Measurements from ENCODE around the gene WDR46. TPM values are rescaled to one million over a fixed set of nuclear protein-coding genes. Genes with fewer than 3 reads are reported as not detected.

The WDR46 gene
- total and polyA plus RNA-seq, 4 experiments from 2014 or later, result 60.8 to 88.9 (median 66.0) TPM

DNA sequence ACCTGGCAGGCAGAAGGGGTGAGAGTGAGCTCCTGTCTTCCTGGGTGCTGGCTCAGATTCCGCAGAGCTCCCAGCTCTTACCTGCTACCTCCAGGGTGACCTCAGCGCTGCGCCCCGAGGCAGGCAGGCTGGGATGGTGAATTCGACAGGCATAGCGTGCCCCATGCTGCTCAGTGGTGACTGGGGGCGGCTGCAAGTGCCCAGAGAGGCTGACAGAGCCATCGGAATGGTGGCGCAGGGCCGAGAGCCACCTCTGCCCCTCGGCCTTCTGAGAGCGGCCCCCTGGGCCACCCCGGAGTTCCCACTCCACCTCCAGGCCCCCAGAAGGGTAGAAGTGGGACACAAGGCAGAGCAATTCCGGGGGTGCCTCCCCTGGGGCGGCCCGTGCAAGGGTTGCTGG is 15.2 kb upstream of the WDR46 start:
- POLR2A ChIA-PET (ENCODE audit: partially characterized antibody), result interaction anchor here (1.0 to 4.4 kb wide), 3 partner anchors 9 to 40 kb away, joined by 3 to 29 read pairs (median 7); partner anchors contain the start of genes PFDN6 and TAPBP
- peaks cover 28 to 68% of the 10 kb centered on the region in 2 donors for H3K36me3 Mint-ChIP-seq

DNA sequence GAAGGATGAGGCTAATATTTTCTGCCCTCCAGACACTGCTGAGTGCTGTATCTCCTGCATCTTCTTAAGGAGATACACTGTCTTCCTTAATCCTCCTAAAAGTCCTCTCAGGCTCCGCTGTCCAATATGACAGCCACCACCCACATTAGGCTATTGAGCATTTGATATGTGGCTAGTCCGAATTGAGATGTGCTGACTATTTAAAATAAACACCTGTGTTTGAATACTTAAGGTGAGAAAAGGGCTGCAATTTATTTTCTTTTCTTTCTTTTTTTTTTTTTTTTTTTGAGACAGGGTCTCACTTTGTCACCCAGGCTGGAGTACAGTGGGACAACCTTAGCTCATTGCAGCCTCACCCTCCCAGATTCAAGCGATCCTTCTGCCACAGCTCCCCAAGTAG is 12.8 kb upstream of the WDR46 start:
- peaks cover 0 to 2% (median 0%) of the 10 kb centered on the region in 8 donors for H3K9me3 Mint-ChIP-seq
- H3K27me3 ChIP-seq (ENCODE audit: insufficient read depth, low read length), result no peaks in the 10 kb centered on the region
- H3K27ac ChIP-seq (ENCODE audit: low read depth, low read length), result no peak overlapping the region
- H3K4me3 Mint-ChIP-seq, result peak overlapping the region in 1 of 8 donors; percentile 15
- CTCF ChIA-PET (ENCODE audit: partially characterized antibody), result interaction anchor here (0.6 to 4.8 kb wide), 5 partner anchors 10 to 43 kb away, joined by 3 to 35 read pairs (median 8); partner anchors contain the start of genes PFDN6, RPS18, TAPBP and VPS52
- H3K36me3 Mint-ChIP-seq, result peaks cover 21 to 62% of the 10 kb centered on the region in 2 donors
- H3K4me1 ChIP-seq (ENCODE audit: insufficient read depth, low read length), result peaks cover 44% of the 10 kb centered on the region
- peak overlapping the region in 5 of 7 donors; percentile 4 to 96 (median 59) for H3K27ac Mint-ChIP-seq
- DNase-seq, result no peak
- no peak overlapping the region for H3K4me3 ChIP-seq (ENCODE audit: low read length in 2 of 2)
- intact Hi-C loops (cut with micrococcal nuclease), result no loop called here
- no peaks in the 10 kb centered on the region for H3K9me3 ChIP-seq (ENCODE audit: control insufficient read depth in 1 of 2, low read length in 2 of 2)
- peaks cover 39% of the 10 kb centered on the region for H3K36me3 ChIP-seq (ENCODE audit: insufficient read depth, low read length)
- H3K27me3 Mint-ChIP-seq, result peaks cover 0 to 4% of the 10 kb centered on the region in 2 donors
- POLR2A ChIA-PET (ENCODE audit: partially characterized antibody), result interaction anchor here (0.9 to 7.4 kb wide), 7 partner anchors 11 to 43 kb away, joined by 3 to 117 read pairs (median 29); partner anchors contain the start of genes B3GALT4, PFDN6, RPS18 and TAPBP
- peaks cover 23 to 55% (median 39%) of the 10 kb centered on the region in 4 donors for H3K4me1 Mint-ChIP-seq

More for the DNA sequence above, 15.2 kb upstream of the WDR46 start:
- no peaks in the 10 kb centered on the region for H3K9me3 ChIP-seq (ENCODE audit: control insufficient read depth in 1 of 2, low read length in 2 of 2)
- H3K27me3 Mint-ChIP-seq, result no peaks in the 10 kb centered on the region
- H3K9me3 Mint-ChIP-seq, result peaks cover 0 to 2% (median 0%) of the 10 kb centered on the region in 8 donors
- peaks cover 45% of the 10 kb centered on the region for H3K36me3 ChIP-seq (ENCODE audit: insufficient read depth, low read length)
- H3K4me3 Mint-ChIP-seq, result no peak overlapping the region
- H3K4me3 ChIP-seq (ENCODE audit: low read length in 2 of 2), result no peak overlapping the region
- peaks cover 26 to 59% (median 39%) of the 10 kb centered on the region in 4 donors for H3K4me1 Mint-ChIP-seq
- peak overlapping the region in 4 of 7 donors; percentile 24 to 82 (median 52) for H3K27ac Mint-ChIP-seq
- no peak overlapping the region for H3K27ac ChIP-seq (ENCODE audit: low read depth, low read length)
- CTCF ChIA-PET (ENCODE audit: partially characterized antibody), result no interaction called here
- DNase-seq, result no peak
- H3K27me3 ChIP-seq (ENCODE audit: insufficient read depth, low read length), result no peaks in the 10 kb centered on the region
- H3K4me1 ChIP-seq (ENCODE audit: insufficient read depth, low read length), result peaks cover 46% of the 10 kb centered on the region
- intact Hi-C loops (cut with micrococcal nuclease), result no loop called here

- peaks cover 0 to 2% (median 0%) of the 10 kb centered on the region in 8 donors for H3K9me3 Mint-ChIP-seq
- DNase-seq, result peak; percentile 91 to 94 (median 93)
- peak overlapping the region; percentile 99 for H3K4me3 Mint-ChIP-seq
- peak overlapping the region; percentile 71 to 97 for H3K4me3 ChIP-seq (ENCODE audit: low read length in 2 of 2)
- H3K27me3 ChIP-seq (ENCODE audit: insufficient read depth, low read length), result no peaks in the 10 kb centered on the region
- CTCF ChIA-PET (ENCODE audit: partially characterized antibody), result interaction anchor here (0.7 to 4.8 kb wide), 13 partner anchors 10 to 138 kb away, joined by 3 to 35 read pairs (median 5); partner anchors contain the start of genes B3GALT4, CUTA, PFDN6 and RPS18
- H3K4me1 ChIP-seq (ENCODE audit: insufficient read depth, low read length), result peaks cover 27% of the 10 kb centered on the region
- H3K27me3 Mint-ChIP-seq, result peaks cover 0 to 4% of the 10 kb centered on the region in 2 donors
- no peaks in the 10 kb centered on the region for H3K9me3 ChIP-seq (ENCODE audit: control insufficient read depth in 1 of 2, low read length in 2 of 2)
- peak overlapping the region; percentile 94 for H3K27ac ChIP-seq (ENCODE audit: low read depth, low read length)
- POLR2A ChIA-PET (ENCODE audit: partially characterized antibody), result interaction anchor here (0.6 to 7.4 kb wide), 34 partner anchors 9 to 1238 kb away, joined by 3 to 150 read pairs (median 4); partner anchors contain the start of genes B3GALT4, BAK1, CUTA and HSD17B8
- H3K27ac Mint-ChIP-seq, result peak overlapping the region; percentile 96 to 100 (median 99)
- H3K4me1 Mint-ChIP-seq, result peaks cover 22 to 42% (median 31%) of the 10 kb centered on the region in 4 donors
- intact Hi-C loops (cut with micrococcal nuclease), result loop anchor here (1.0 to 2.0 kb wide), 8 partner anchors 10 to 99 kb away; partner anchors contain the start of genes B3GALT4, KIFC1, PFDN6 and RXRB
- peaks cover 21 to 55% of the 10 kb centered on the region in 2 donors for H3K36me3 Mint-ChIP-seq
- peaks cover 41% of the 10 kb centered on the region for H3K36me3 ChIP-seq (ENCODE audit: insufficient read depth, low read length)
These were observed 10.4 kb upstream of the WDR46 start for GRCh38 chr6:33299237-33299944.

GRCh38 chr6:33298773-33299236 is 9.8 kb upstream of the WDR46 start, which contains the start of gene RGL2:
RGL2 (minus strand) TSS chr6:33298942; CDS start chr6:33298610, 332 bp downstream.
- H3K4me3 ChIP-seq (ENCODE audit: low read length in 2 of 2), result peak within 1 kb of the TSS; percentile 71 to 97
- POLR2A ChIA-PET (ENCODE audit: partially characterized antibody), result interaction anchor here (1.0 to 7.4 kb wide), 24 partner anchors 9 to 1238 kb away, joined by 3 to 150 read pairs (median 6); partner anchors contain the start of genes B3GALT4, CUTA, HSD17B8 and KIFC1
- Mint-ChIP-seq H3K27ac (peak within 1 kb of the TSS; percentile 96 to 100 (median 99)), H3K4me1 (peaks cover 20 to 39% (median 30%) of the 10 kb centered on the region in 4 donors), H3K9me3 (peaks cover 0 to 2% (median 0%) of the 10 kb centered on the region in 8 donors), H3K4me3 (peak within 1 kb of the TSS; percentile 99), H3K27me3 (peaks cover 0 to 4% of the 10 kb centered on the region in 2 donors), H3K36me3 (peaks cover 19 to 59% of the 10 kb centered on the region in 2 donors)
- H3K36me3 ChIP-seq (ENCODE audit: insufficient read depth, low read length), result peaks cover 41% of the 10 kb centered on the region
- CTCF ChIA-PET (ENCODE audit: partially characterized antibody), result interaction anchor here (0.7 to 4.8 kb wide), 11 partner anchors 9 to 137 kb away, joined by 3 to 35 read pairs (median 5); partner anchors contain the start of genes B3GALT4, PFDN6, RPS18 and TAPBP
- no peaks in the 10 kb centered on the region for H3K27me3 ChIP-seq (ENCODE audit: insufficient read depth, low read length)
- peak within 1 kb of the TSS; percentile 94 for H3K27ac ChIP-seq (ENCODE audit: low read depth, low read length)
- no peaks in the 10 kb centered on the region for H3K9me3 ChIP-seq (ENCODE audit: control insufficient read depth in 1 of 2, low read length in 2 of 2)
- intact Hi-C loops (cut with micrococcal nuclease), result loop anchor here (1.0 to 2.0 kb wide), 8 partner anchors 10 to 99 kb away; partner anchors contain the start of genes B3GALT4, KIFC1, PFDN6 and RXRB
- H3K4me1 ChIP-seq (ENCODE audit: insufficient read depth, low read length), result peaks cover 27% of the 10 kb centered on the region
- peak in 2 of 5 donors; percentile 62 to 75 for DNase-seq

GRCh38 chr6:33297956-33298772 is 9.1 kb upstream of the WDR46 start:
- Mint-ChIP-seq H3K4me1 (peaks cover 18 to 35% (median 26%) of the 10 kb centered on the region in 4 donors), H3K9me3 (peaks cover 0 to 2% (median 0%) of the 10 kb centered on the region in 8 donors)
- H3K4me1 ChIP-seq (ENCODE audit: insufficient read depth, low read length), result peaks cover 27% of the 10 kb centered on the region

More at GRCh38 chr6:33297956-33298772, 9.1 kb upstream of the WDR46 start:
- peak; percentile 68 to 85 (median 72) for DNase-seq
- Histone ChIP-seq H3K27me3 (ENCODE audit: insufficient read depth, low read length) (no peaks in the 10 kb centered on the region), H3K9me3 (ENCODE audit: control insufficient read depth in 1 of 2, low read length in 2 of 2) (no peaks in the 10 kb centered on the region), H3K27ac (ENCODE audit: low read depth, low read length) (peak overlapping the region; percentile 94), H3K4me3 (ENCODE audit: low read length in 2 of 2) (peak overlapping the region; percentile 71 to 91), H3K36me3 (ENCODE audit: insufficient read depth, low read length) (peaks cover 42% of the 10 kb centered on the region)
- Mint-ChIP-seq H3K27ac (peak overlapping the region; percentile 95 to 100 (median 99)), H3K4me3 (peak overlapping the region; percentile 99), H3K36me3 (peaks cover 13 to 53% of the 10 kb centered on the region in 2 donors), H3K27me3 (peaks cover 0 to 4% of the 10 kb centered on the region in 2 donors)
- POLR2A ChIA-PET (ENCODE audit: partially characterized antibody), result interaction anchor here (1.0 to 7.4 kb wide), 15 partner anchors 9 to 326 kb away, joined by 3 to 150 read pairs (median 6); partner anchors contain the start of genes B3GALT4, CUTA, KIFC1 and PFDN6
- intact Hi-C loops (cut with micrococcal nuclease), result loop anchor here (2.0 kb wide), 1 partner anchor 93 kb away; the partner anchor contains the start of gene KIFC1
- CTCF ChIA-PET (ENCODE audit: partially characterized antibody), result interaction anchor here (0.9 to 4.8 kb wide), 6 partner anchors 9 to 50 kb away, joined by 3 to 35 read pairs (median 4); partner anchors contain the start of genes PFDN6, TAPBP and WDR46

Measured in CD4-positive, alpha-beta memory T cell (primary cell).